Stomach (tissue), 4 donors: ENCODE data around the gene MYO9B.

Experiments used
- EP300 ChIP-seq: sonication (generic); formaldehyde crosslinking; IDR thresholded peaks from one replicate; pipeline ENCODE4 v1.6.1; 2017; ENCODE audit warnings: antibody characterized with exemption
- POLR2A ChIP-seq, 4 donors: fragments of 450-650 bp; IDR thresholded peaks; one replicate each; pipeline ENCODE4 v1.6.1; 2016; ENCODE audit warnings: antibody characterized with exemption in 4 of 4, control low read depth in 2 of 4, mild to moderate bottlenecking in 1 of 4, moderate library complexity in 1 of 4
- POLR2AphosphoS5 ChIP-seq, 3 donors: sonication (generic); formaldehyde crosslinking; IDR thresholded peaks; one replicate each; pipeline ENCODE4 v1.6.1; 2016; ENCODE audit warnings: antibody characterized with exemption in 3 of 3
- TF ChIP-seq, protein P1 (sequence below), 7 experiments: fragments of 450-650 bp in 4 of 7; fragments of 200-600 bp in 3 of 7; sonication (generic) in 3 of 7; IDR thresholded peaks; one replicate each; pipeline ENCODE4 v1.5.1; 2016 to 2019; ENCODE audit warnings: antibody characterized with exemption in 7 of 7, control low read depth in 2 of 7, mild to moderate bottlenecking in 1 of 7

DNA sequence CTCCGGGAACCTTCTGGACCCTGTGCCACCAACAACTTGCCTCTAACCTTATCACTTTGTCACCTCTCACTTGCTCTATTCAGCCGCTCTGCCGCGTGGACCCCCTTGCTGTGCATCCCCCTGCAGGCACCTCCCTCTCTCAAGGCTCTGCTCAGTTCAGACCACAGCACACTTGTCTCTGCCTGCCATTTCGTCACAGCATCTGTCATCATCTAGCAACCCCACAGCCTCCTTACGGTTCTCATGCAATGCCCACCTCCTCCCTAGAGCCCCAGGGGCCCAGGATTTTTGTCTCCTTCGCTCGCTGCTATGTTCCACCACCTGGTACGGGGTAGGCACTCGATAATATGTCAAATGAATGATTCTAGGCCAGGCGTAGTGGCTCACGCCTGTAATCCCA, 5.2 kb upstream of the MYO9B start:
- TF ChIP-seq, protein P1, sequence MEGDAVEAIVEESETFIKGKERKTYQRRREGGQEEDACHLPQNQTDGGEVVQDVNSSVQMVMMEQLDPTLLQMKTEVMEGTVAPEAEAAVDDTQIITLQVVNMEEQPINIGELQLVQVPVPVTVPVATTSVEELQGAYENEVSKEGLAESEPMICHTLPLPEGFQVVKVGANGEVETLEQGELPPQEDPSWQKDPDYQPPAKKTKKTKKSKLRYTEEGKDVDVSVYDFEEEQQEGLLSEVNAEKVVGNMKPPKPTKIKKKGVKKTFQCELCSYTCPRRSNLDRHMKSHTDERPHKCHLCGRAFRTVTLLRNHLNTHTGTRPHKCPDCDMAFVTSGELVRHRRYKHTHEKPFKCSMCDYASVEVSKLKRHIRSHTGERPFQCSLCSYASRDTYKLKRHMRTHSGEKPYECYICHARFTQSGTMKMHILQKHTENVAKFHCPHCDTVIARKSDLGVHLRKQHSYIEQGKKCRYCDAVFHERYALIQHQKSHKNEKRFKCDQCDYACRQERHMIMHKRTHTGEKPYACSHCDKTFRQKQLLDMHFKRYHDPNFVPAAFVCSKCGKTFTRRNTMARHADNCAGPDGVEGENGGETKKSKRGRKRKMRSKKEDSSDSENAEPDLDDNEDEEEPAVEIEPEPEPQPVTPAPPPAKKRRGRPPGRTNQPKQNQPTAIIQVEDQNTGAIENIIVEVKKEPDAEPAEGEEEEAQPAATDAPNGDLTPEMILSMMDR (IDR thresholded peaks at IDR 0.05): no peak
- TF ChIP-seq EP300 (no peak), POLR2A (IDR thresholded peaks at IDR 0.05) (no peak), POLR2AphosphoS5 (IDR thresholded peaks at IDR 0.05) (no peak)
